GM12878 (cell line): ENCODE measurements around the gene PKLR. TPM values are rescaled to one million over a fixed set of nuclear protein-coding genes. Genes with fewer than 3 reads are reported as not detected.

Source experiments
- ATAC-seq: fragments of 200-7000 bp; cut with Tn5 transposase; 3 replicates; pipeline ENCODE4 v1.9.1; 2020; ENCODE audit warnings: mild to moderate bottlenecking, moderate library complexity
- BruUV-seq: library from RNA; stranded (reverse); fragments of 400-500 nt; replicated peaks from 2 replicates; lab custom pipeline; 2021; lab: Mats Ljungman, UMichigan
- CTCF ChIA-PET: fragments of 300-600 bp; sonication (Branson Sonifier 250); formaldehyde crosslinking; extraction: SDS; loops from one replicate; lab custom pipeline; 2021; ENCODE audit warnings: inconsistent platforms; lab: Yijun Ruan, JAX
- POLR2A ChIA-PET: fragments of 350-600 bp; formaldehyde crosslinking; extraction: SDS; loops from one replicate; lab custom pipeline; 2021; ENCODE audit warnings: inconsistent platforms; lab: Charles Lee
- RAD21 ChIA-PET: fragments of 300-600 bp; sonication (Branson Sonifier 250); formaldehyde crosslinking; loops from one replicate; lab custom pipeline; 2023; ENCODE audit warnings: antibody characterized with exemption; ENCODE audit not compliant: unreplicated experiment; lab: Charles Lee
- SMC1A ChIA-PET: fragments of 300-600 bp; sonication (Branson Sonifier 250); formaldehyde crosslinking; loops from one replicate; lab custom pipeline; 2023; ENCODE audit not compliant: unreplicated experiment, uncharacterized antibody; lab: Charles Lee
- DNase-seq: peaks from one replicate; pipeline ENCODE4 v3.0.0-alpha.2; 2011; ENCODE audit warnings: low read depth, low spot score
- FAIRE-seq: peaks from 3 replicates; lab custom pipeline; 2011; peaks lifted over from hg19 to GRCh38; lab: Jason Lieb, UNC
- H2AFZ ChIP-seq: 2 replicates; pipeline ENCODE4 v1.6.0; 2011; ENCODE audit warnings: low read depth, low read length, control low read depth; ENCODE audit not compliant: control insufficient read depth
- H3K27ac ChIP-seq: 2 replicates; pipeline ENCODE4 v1.5.1; 2011; ENCODE audit warnings: control low read depth; ENCODE audit not compliant: control insufficient read depth, insufficient read depth
- H3K27me3 ChIP-seq, 2 experiments: replicated peaks in 1 of 2; 2 replicates each; pipeline versions ENCODE4 v1.6.0 to v1.6.1; 2011; ENCODE audit warnings: low read length in 1 of 2; ENCODE audit not compliant: control insufficient read depth in 2 of 2, insufficient read depth in 2 of 2
- H3K36me3 ChIP-seq, 2 experiments: 2 replicates each; pipeline ENCODE4 v1.5.1; 2011; ENCODE audit warnings: low read length in 1 of 2; ENCODE audit not compliant: control insufficient read depth in 2 of 2, insufficient read depth in 2 of 2
- H3K4me1 ChIP-seq: 2 replicates; pipeline ENCODE4 v1.6.1; 2011; ENCODE audit warnings: mild to moderate bottlenecking, low read length, moderate library complexity, mixed read lengths; ENCODE audit not compliant: control insufficient read depth, insufficient read depth
- H3K4me2 ChIP-seq: 2 replicates; pipeline ENCODE4 v1.6.0; 2011; ENCODE audit warnings: control low read depth; ENCODE audit not compliant: control insufficient read depth, insufficient read depth
- H3K4me3 ChIP-seq: fragments of 200-600 bp; sonication (generic); 2 replicates; pipeline ENCODE4 v1.5.1; 2016
- H3K79me2 ChIP-seq: 2 replicates; pipeline ENCODE4 v1.6.0; 2011; ENCODE audit warnings: low read length; ENCODE audit not compliant: control insufficient read depth, insufficient read depth
- H3K9ac ChIP-seq: 2 replicates; pipeline ENCODE4 v1.8.0; 2011; ENCODE audit warnings: low read length, control low read depth, mixed read lengths; ENCODE audit not compliant: control insufficient read depth, insufficient read depth
- H3K9me3 ChIP-seq: replicated peaks from 3 replicates; pipeline ENCODE4 v1.5.1; 2011; ENCODE audit warnings: mild to moderate bottlenecking, low read length; ENCODE audit not compliant: control insufficient read depth, insufficient read depth
- H4K20me1 ChIP-seq: 2 replicates; pipeline ENCODE4 v1.6.0; 2011; ENCODE audit not compliant: control insufficient read depth, insufficient read depth
- BHLHE40 ChIP-seq, 2 experiments: fragments of 450-650 bp in 1 of 2; IDR thresholded peaks; 2 replicates each; pipeline ENCODE4 v1.6.1; 2011 to 2017; ENCODE audit warnings: low read depth in 2 of 2, borderline replicate concordance in 1 of 2, improper control_type of control experiment in 1 of 2, low read length in 1 of 2, mild to moderate bottlenecking in 1 of 2
- BMI1 ChIP-seq: fragments of 450-650 bp; IDR thresholded peaks from 2 replicates; pipeline ENCODE4 v1.6.1; 2016; ENCODE audit warnings: mild to moderate bottlenecking, moderate library complexity, borderline replicate concordance
- EED ChIP-seq: sonication (generic); IDR thresholded peaks from 2 replicates; pipeline ENCODE4 v1.6.1; 2016; ENCODE audit warnings: antibody characterized with exemption, low read depth
- IKZF2 ChIP-seq, 2 experiments: fragments of 450-650 bp; IDR thresholded peaks; 2 replicates each; pipeline ENCODE4 v1.6.1; 2017; ENCODE audit warnings: mild to moderate bottlenecking in 2 of 2, moderate library complexity in 2 of 2
- KAT2A ChIP-seq: conservative IDR thresholded peaks from 2 replicates; pipeline ENCODE4 v1.6.1; 2011; ENCODE audit warnings: low read depth, low read length; ENCODE audit not compliant: control insufficient read depth
- LARP7 ChIP-seq: fragments of 450-650 bp; IDR thresholded peaks from 2 replicates; pipeline ENCODE4 v1.6.1; 2017; ENCODE audit warnings: mild to moderate bottlenecking
- MTA2 ChIP-seq: fragments of 450-650 bp; IDR thresholded peaks from 2 replicates; pipeline ENCODE4 v1.6.1; 2016; ENCODE audit warnings: low read depth, mild to moderate bottlenecking, moderate library complexity
- MXI1 ChIP-seq: fragments of 150-350 bp; IDR thresholded peaks from 2 replicates; pipeline ENCODE4 v1.6.1; 2011; ENCODE audit warnings: low read depth, mild to moderate bottlenecking, inconsistent platforms, low read length, improper control_type of control experiment
- NBN ChIP-seq: fragments of 450-650 bp; IDR thresholded peaks from 2 replicates; pipeline ENCODE4 v1.6.1; 2016
- NR2C1 ChIP-seq: fragments of 450-650 bp; IDR thresholded peaks from 2 replicates; pipeline ENCODE4 v1.6.1; 2017; ENCODE audit warnings: antibody characterized with exemption, mild to moderate bottlenecking, moderate library complexity
- PAX5 ChIP-seq: IDR thresholded peaks from 2 replicates; pipeline ENCODE4 v1.6.1; 2011; ENCODE audit warnings: low read depth, low read length, borderline replicate concordance
- POLR2A ChIP-seq: IDR thresholded peaks from 2 replicates; pipeline ENCODE4 v1.6.1; 2011; ENCODE audit warnings: low read depth, mild to moderate bottlenecking, low read length
- RUNX3 ChIP-seq: IDR thresholded peaks from 2 replicates; pipeline ENCODE4 v1.6.1; 2012; ENCODE audit warnings: low read length, inconsistent platforms
- TAF1 ChIP-seq: IDR thresholded peaks from 2 replicates; pipeline ENCODE4 v1.6.1; 2011; ENCODE audit warnings: mild to moderate bottlenecking, low read depth, low read length, borderline replicate concordance
- TARDBP ChIP-seq: IDR thresholded peaks from 2 replicates; pipeline ENCODE4 v1.6.1; 2016; ENCODE audit warnings: borderline replicate concordance
- TCF12 ChIP-seq: IDR thresholded peaks from 2 replicates; pipeline ENCODE4 v1.6.1; 2011; ENCODE audit warnings: low read depth, mild to moderate bottlenecking, low read length
- ZNF207 ChIP-seq: fragments of 450-650 bp; IDR thresholded peaks from 2 replicates; pipeline ENCODE4 v1.6.1; 2014; ENCODE audit warnings: antibody characterized with exemption, mild to moderate bottlenecking, borderline replicate concordance
- ZZZ3 ChIP-seq: IDR thresholded peaks from 2 replicates; pipeline ENCODE4 v1.6.1; 2011; ENCODE audit warnings: low read depth; ENCODE audit not compliant: control insufficient read depth, insufficient read length
- WGBS: methylation state at CpG from one replicate; pipeline ENCODE4 v1.1.6; 2016; ENCODE audit warnings: low lambda C conversion rate; ENCODE audit not compliant: insufficient replicate concordance, insufficient coverage; ENCODE audit errors: missing lambda C conversion rate; 5-methylcytosine and 5-hydroxymethylcytosine counted together
- in situ Hi-C: fragments of 300-500 bp; cut with MboI; formaldehyde crosslinking; loops from 9 replicates; pipeline ENCODE4 v1.14.3; 2018; ENCODE audit warnings: mixed read lengths
- intact Hi-C: fragments of 100-400 bp; cut with micrococcal nuclease; formaldehyde crosslinking; loops from one replicate; pipeline ENCODE4 v1.14.2; 2022; ENCODE audit not compliant: unreplicated experiment
- polyA plus RNA-seq, 11 experiments: library from polyadenylated mRNA; depleted of rRNA in 4 of 11; unstranded in 6 of 11; stranded (reverse) in 5 of 11; fragments of >200 nt; fragmentation: Nextera tagmentation in 4 of 11; fragmentation: Illumina TruSeq in 1 of 11; extraction: Ambion mirVana in 4 of 11; extraction: Trizol in 1 of 11; gene quantifications; 1 replicate in 1 of 11; 2 replicates in 10 of 11; pipeline versions ENCODE4 v1.2.1 to v1.2.3, GENCODE V29; 2011 to 2016; ENCODE audit warnings: inconsistent platforms in 2 of 11, missing spikeins in 2 of 11, low read depth in 1 of 11
- total RNA-seq, 4 experiments: library from RNA; depleted of rRNA in 3 of 4; stranded (reverse); fragments of >200 nt in 3 of 4; fragmentation: Illumina TruSeq in 1 of 4; extraction: Trizol in 1 of 4; gene quantifications; 2 replicates each; pipeline versions ENCODE4 v1.2.1 to v1.2.3, GENCODE V29; 2013 to 2021
- TF ChIP-seq, protein P1 (sequence below): IDR thresholded peaks from 2 replicates; pipeline ENCODE4 v1.6.1; 2012; ENCODE audit warnings: low read depth, low read length, improper control_type of control experiment
- TF ChIP-seq, protein P2 (sequence below): IDR thresholded peaks from 2 replicates; pipeline ENCODE4 v1.6.1; 2011; ENCODE audit warnings: borderline replicate concordance, low read depth, mild to moderate bottlenecking, moderate library complexity, low read length; ENCODE audit not compliant: insufficient read depth, poor library complexity, severe bottlenecking

Gene PKLR
- total and polyA plus RNA-seq, 10 of the 15 experiments (the other 5 are each of a cell fraction or from before 2014, with no cell fraction given) = 0.04 to 0.15 (median 0.08) TPM; not detected in 7

- RAD21 ChIA-PET = no interaction called here
- peak within 1 kb of the TSS; percentile 82 for H2AFZ ChIP-seq
- POLR2A ChIA-PET = interaction anchor here (0.8 to 1.4 kb wide), 3 partner anchors 10 to 81 kb away, joined by 5 to 6 read pairs (median 5); a partner anchor contains a TSS
- H3K4me1 ChIP-seq = peaks cover 13% of the 10 kb centered on the region
- no peaks in the 10 kb centered on the region for H3K27me3 ChIP-seq
- peak; percentile 83 for ATAC-seq
- peak within 1 kb of the TSS; percentile 92 for H3K4me3 ChIP-seq
- H3K9ac ChIP-seq = peak within 1 kb of the TSS; percentile 62
- no peak for DNase-seq
- no peaks in the 10 kb centered on the region for H4K20me1 ChIP-seq
- CTCF ChIA-PET = interaction anchor here (1.0 to 9.6 kb wide), 3 partner anchors 12 to 69 kb away, joined by 3 to 225 read pairs (median 4); partner anchors contain the start of genes FDPS and RUSC1
- BruUV-seq = no TSS peak
- H3K9me3 ChIP-seq = no peaks in the 10 kb centered on the region
- 25% methylated on average over 40 of the region's 54 CpGs for WGBS
- peaks cover 4% of the 10 kb centered on the region in 2 experiments; a peak in 2 of 4 replicates for H3K36me3 ChIP-seq
- SMC1A ChIA-PET = interaction anchor here (1.2 kb wide), 1 partner anchor 52 kb away, joined by 5 read pairs; no protein-coding TSS in a partner anchor
- in situ Hi-C loops (loop anchor here (5.0 kb wide), 1 partner anchor 337 kb away; no protein-coding TSS in a partner anchor), intact Hi-C loops (no loop called here)
- peaks cover 9% of the 10 kb centered on the region for H3K79me2 ChIP-seq
- H3K4me2 ChIP-seq = peak within 1 kb of the TSS; percentile 97
- peak; percentile 59 for FAIRE-seq
- peak within 1 kb of the TSS; percentile 59 for H3K27ac ChIP-seq
- TF ChIP-seq NR2C1 = peak; percentile 36; the same call in 1 of the 2 replicates
- TF ChIP-seq NBN = peak; percentile 45; the same call in 1 of the 2 replicates
- TF ChIP-seq RUNX3 = peak; percentile 31; the same call in 1 of the 2 replicates
- TF ChIP-seq, protein P1, sequence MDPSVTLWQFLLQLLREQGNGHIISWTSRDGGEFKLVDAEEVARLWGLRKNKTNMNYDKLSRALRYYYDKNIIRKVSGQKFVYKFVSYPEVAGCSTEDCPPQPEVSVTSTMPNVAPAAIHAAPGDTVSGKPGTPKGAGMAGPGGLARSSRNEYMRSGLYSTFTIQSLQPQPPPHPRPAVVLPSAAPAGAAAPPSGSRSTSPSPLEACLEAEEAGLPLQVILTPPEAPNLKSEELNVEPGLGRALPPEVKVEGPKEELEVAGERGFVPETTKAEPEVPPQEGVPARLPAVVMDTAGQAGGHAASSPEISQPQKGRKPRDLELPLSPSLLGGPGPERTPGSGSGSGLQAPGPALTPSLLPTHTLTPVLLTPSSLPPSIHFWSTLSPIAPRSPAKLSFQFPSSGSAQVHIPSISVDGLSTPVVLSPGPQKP = 0 out of 2 replicates have a peak, but pooled peaks have one; percentile 55
- peak; percentile 79 for TF ChIP-seq POLR2A
- peak; percentile 56; the same call in 1 of the 2 replicates for TF ChIP-seq TCF12
- TF ChIP-seq IKZF2 (IDR thresholded peaks at IDR 0.05) = 0 out of 4 replicates have a peak, but pooled peaks of 1 of the 2 experiments have one; percentile 6
- no peak for TF ChIP-seq KAT2A
- TF ChIP-seq MXI1 = 0 out of 2 replicates have a peak, but pooled peaks have one; percentile 61
- 0 out of 2 replicates have a peak, but pooled peaks have one; percentile 31 for TF ChIP-seq LARP7
- TF ChIP-seq, protein P2, sequence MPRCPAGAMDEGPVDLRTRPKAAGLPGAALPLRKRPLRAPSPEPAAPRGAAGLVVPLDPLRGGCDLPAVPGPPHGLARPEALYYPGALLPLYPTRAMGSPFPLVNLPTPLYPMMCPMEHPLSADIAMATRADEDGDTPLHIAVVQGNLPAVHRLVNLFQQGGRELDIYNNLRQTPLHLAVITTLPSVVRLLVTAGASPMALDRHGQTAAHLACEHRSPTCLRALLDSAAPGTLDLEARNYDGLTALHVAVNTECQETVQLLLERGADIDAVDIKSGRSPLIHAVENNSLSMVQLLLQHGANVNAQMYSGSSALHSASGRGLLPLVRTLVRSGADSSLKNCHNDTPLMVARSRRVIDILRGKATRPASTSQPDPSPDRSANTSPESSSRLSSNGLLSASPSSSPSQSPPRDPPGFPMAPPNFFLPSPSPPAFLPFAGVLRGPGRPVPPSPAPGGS = peak; percentile 23
- TF ChIP-seq EED = 0 out of 2 replicates have a peak, but pooled peaks have one; percentile 13
- no peak for TF ChIP-seq BMI1
- TF ChIP-seq ZZZ3 = no peak
- no peak for TF ChIP-seq TARDBP
- 0 out of 2 replicates have a peak, but pooled peaks have one; percentile 60 for TF ChIP-seq ZNF207
- peak; percentile 62; the same call in 1 of the 2 replicates for TF ChIP-seq TAF1
- TF ChIP-seq MTA2 = peak; percentile 17; the same call in 1 of the 2 replicates
- TF ChIP-seq BHLHE40 (IDR thresholded peaks at IDR 0.05; ENCODE audit: borderline replicate concordance in 1 of 2, low read depth in 2 of 2, low read length in 1 of 2) = peak; percentile 11 to 35; a peak in 1 of 4 replicates
- TF ChIP-seq PAX5 = peak; percentile 69; the same call in 1 of the 2 replicates
Observed at GRCh38 chr1:155255243-155256007, 45.8 kb downstream of the PKLR start, which contains the start of gene ENTREP3. ENTREP3 (minus strand) TSS chr1:155255483; CDS start chr1:155254877, 606 bp downstream.
